Measurements from ENCODE around the gene VAV2. TPM values are rescaled to one million over a fixed set of nuclear protein-coding genes. Genes with fewer than 3 reads are reported as not detected.
A peak's percentile ranks its signal among the peaks of the same experiment; 100 is the strongest.

VAV2 gene
- total and polyA plus RNA-seq, 12 donors, result 3.3 to 96.2 (median 31.2) TPM

DNA sequence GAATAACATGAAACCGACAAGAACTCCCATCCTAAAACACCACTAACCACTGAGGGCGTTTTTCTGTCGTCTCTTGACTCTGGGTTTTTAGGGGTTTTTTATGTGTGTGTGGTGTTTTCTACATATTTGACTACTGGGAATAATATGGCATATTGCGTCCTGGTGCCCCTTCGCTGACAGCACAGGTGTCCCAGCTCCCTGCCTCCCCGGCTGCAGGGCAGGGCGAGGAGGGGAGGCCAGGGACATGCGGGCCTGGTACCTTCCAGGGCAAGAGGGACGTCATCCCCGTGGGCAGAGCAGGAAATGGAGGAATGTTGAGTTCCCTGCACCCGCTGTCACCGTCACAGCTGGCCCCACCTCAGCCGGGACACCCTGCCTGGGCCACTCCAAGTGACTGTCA lies 34.8 kb downstream of the VAV2 start:
- DNase-seq, result peak in 1 of 7 donors; percentile 11
- no peak overlapping the region for H3K4me3 ChIP-seq
- 66 to 76% (median 69%) methylated on average over 12 to 13 of the region's 13 CpGs for WGBS, 4 donors
- H3K27me3 ChIP-seq, result no peaks in the 10 kb centered on the region
- TF ChIP-seq, protein P1, sequence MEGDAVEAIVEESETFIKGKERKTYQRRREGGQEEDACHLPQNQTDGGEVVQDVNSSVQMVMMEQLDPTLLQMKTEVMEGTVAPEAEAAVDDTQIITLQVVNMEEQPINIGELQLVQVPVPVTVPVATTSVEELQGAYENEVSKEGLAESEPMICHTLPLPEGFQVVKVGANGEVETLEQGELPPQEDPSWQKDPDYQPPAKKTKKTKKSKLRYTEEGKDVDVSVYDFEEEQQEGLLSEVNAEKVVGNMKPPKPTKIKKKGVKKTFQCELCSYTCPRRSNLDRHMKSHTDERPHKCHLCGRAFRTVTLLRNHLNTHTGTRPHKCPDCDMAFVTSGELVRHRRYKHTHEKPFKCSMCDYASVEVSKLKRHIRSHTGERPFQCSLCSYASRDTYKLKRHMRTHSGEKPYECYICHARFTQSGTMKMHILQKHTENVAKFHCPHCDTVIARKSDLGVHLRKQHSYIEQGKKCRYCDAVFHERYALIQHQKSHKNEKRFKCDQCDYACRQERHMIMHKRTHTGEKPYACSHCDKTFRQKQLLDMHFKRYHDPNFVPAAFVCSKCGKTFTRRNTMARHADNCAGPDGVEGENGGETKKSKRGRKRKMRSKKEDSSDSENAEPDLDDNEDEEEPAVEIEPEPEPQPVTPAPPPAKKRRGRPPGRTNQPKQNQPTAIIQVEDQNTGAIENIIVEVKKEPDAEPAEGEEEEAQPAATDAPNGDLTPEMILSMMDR (IDR thresholded peaks at IDR 0.05), result no peak
- TF ChIP-seq POLR2A (IDR thresholded peaks at IDR 0.05), result no peak
- intact Hi-C loops (cut with DNase I), result no loop called here
- H3K27ac ChIP-seq, result peak overlapping the region in 4 of 5 donors; percentile 53 to 87 (median 68)
- no peaks in the 10 kb centered on the region for H3K9me3 ChIP-seq (replicated peaks in 1 of 3)
- H3K4me1 ChIP-seq (replicated peaks in 1 of 2), result peaks cover 29 to 52% of the 10 kb centered on the region in 2 donors
- no peaks in the 10 kb centered on the region for H3K36me3 ChIP-seq (replicated peaks in 1 of 2)

DNA sequence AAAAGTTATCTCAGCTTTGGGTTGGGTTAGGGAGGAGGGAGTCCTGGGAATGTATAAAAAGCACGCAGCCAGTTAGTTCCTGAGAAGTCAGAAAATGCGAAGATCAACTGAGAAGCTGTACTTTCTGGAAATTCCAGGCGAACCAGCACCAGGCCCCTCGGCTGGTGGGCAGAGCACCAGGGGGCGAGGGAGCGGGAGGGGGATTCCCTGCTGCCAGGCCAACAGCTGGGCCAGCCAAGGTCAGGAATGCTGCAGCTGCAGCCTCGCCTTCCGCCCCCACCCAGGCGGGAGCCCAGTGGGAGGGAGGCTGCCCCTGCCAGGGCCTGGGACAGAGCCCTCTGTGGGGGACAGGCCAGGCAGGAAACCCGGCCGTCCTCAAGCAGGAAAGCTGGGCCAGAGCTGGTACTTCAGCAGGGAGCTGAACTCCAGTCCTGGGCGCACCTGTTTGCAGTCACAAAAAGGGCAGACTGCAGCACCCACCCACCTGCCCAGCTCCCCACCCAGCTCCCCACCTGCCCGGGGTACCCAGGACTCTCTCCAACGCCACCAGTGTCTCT lies 35.5 kb downstream of the VAV2 start:
- no peak overlapping the region for H3K4me3 ChIP-seq
- H3K36me3 ChIP-seq (replicated peaks in 1 of 2), result no peaks in the 10 kb centered on the region
- WGBS, 4 donors, result 27 to 31% (median 30%) methylated on average over 7 to 14 of the region's 14 CpGs
- no peaks in the 10 kb centered on the region for H3K9me3 ChIP-seq (replicated peaks in 1 of 3)
- peak overlapping the region; percentile 53 to 87 (median 65) for H3K27ac ChIP-seq
- TF ChIP-seq, protein P1 (IDR thresholded peaks at IDR 0.05), result no peak
- TF ChIP-seq POLR2A (IDR thresholded peaks at IDR 0.05), result peak in 1 of 2 donors; percentile 18
- no peaks in the 10 kb centered on the region for H3K27me3 ChIP-seq
- peak in 6 of 7 donors; percentile 62 to 74 (median 65) for DNase-seq
- peaks cover 29 to 52% of the 10 kb centered on the region in 2 donors for H3K4me1 ChIP-seq (replicated peaks in 1 of 2)
- intact Hi-C loops (cut with DNase I), result no loop called here

DNA sequence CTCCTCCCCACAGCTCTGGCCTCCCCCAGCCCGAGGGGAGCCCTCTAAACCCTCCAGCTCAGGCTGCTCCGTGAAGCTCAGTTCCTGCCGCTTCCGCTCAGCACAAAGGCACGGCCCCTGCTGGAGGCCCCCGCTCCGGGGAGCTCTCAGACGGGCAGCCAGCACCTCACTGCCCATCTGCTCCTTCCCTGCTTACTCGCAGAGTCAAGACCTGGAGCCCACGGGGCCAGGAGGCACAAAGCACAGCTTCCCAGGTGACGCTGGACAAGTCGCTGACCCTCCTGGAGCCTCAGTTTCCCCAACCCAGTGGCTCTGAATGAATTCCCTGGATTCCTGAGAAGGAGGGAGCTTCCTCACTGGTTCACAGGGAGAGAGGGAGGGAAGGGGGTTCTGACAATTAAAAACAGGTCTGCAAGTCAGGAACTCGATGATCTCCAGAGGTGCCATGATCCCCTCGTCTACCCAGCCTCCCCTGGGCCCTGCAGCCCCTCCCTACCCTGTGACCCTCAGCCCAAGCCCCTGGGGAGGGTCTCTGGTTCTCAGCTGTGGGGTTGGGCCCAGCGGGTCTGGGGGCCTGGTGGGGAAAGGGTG lies 36.2 kb downstream of the VAV2 start:
- peak overlapping the region; percentile 53 to 87 (median 65) for H3K27ac ChIP-seq
- no peaks in the 10 kb centered on the region for H3K27me3 ChIP-seq
- 27 to 30% (median 28%) methylated on average over 11 to 15 of the region's 15 CpGs for WGBS, 4 donors
- TF ChIP-seq, protein P1 (IDR thresholded peaks at IDR 0.05), result no peak
- no peak for TF ChIP-seq POLR2A (IDR thresholded peaks at IDR 0.05)
- intact Hi-C loops (cut with DNase I), result no loop called here
- peak in 1 of 7 donors; percentile 42 for DNase-seq
- H3K9me3 ChIP-seq (replicated peaks in 1 of 3), result no peaks in the 10 kb centered on the region
- peaks cover 28 to 51% of the 10 kb centered on the region in 2 donors for H3K4me1 ChIP-seq (replicated peaks in 1 of 2)
- H3K36me3 ChIP-seq (replicated peaks in 1 of 2), result no peaks in the 10 kb centered on the region
- H3K4me3 ChIP-seq, result peak overlapping the region in 1 of 4 donors; percentile 18

DNA sequence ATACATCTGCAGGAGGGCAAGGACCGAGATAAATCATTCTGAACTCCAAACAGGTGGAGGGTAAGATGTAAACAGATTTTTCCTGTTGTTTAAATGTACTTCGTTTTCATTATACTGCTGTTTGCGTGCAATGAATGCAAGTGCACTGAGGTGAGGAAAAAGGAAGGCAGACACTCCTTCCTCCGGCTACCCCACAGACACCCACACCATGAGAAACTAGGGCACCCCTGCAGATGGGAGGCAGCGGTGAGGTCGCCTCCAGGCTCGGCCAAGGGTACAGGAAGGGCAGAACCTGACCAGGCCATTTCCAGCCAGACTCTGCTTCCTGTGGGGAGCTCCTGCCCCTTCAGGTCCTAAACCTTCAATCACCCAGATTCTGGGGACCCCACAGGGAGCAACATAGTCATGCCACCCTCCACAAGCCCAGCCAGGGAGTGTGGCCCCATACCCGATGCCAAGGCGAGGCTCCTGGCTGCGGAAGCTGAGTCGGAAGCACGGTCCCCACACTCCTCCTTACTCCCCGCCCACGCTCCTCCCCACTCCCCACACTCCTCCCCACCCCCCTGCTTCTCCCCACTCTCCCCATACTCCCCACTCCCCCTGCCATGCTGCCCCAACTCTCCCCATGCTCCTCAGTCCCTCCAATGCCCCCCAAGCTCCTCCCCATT lies 37.1 kb downstream of the VAV2 start:
- TF ChIP-seq POLR2A (IDR thresholded peaks at IDR 0.05), result no peak
- TF ChIP-seq, protein P1 (IDR thresholded peaks at IDR 0.05), result no peak
- no peaks in the 10 kb centered on the region for H3K9me3 ChIP-seq (replicated peaks in 1 of 3)
- 44 to 52% (median 49%) methylated on average over 10 to 14 of the region's 14 CpGs for WGBS, 4 donors
- H3K4me1 ChIP-seq (replicated peaks in 1 of 2), result peaks cover 19 to 43% of the 10 kb centered on the region in 2 donors
- peak in 1 of 7 donors; percentile 16 for DNase-seq
- H3K36me3 ChIP-seq (replicated peaks in 1 of 2), result no peaks in the 10 kb centered on the region
- intact Hi-C loops (cut with DNase I), result no loop called here
- H3K4me3 ChIP-seq, result peak overlapping the region in 1 of 4 donors; percentile 18
- H3K27ac ChIP-seq, result peak overlapping the region in 1 of 5 donors; percentile 87
- H3K27me3 ChIP-seq, result no peaks in the 10 kb centered on the region

Measured in adrenal gland (tissue), 12 donors.